Measurements from ENCODE around the gene PIP5K1A.
"Not testable (repeated sequence)": the region's sequence is repeated elsewhere in the genome, so short reads cannot be mapped to it uniquely, and the experiment has no call there.

The PIP5K1A gene

DNA sequence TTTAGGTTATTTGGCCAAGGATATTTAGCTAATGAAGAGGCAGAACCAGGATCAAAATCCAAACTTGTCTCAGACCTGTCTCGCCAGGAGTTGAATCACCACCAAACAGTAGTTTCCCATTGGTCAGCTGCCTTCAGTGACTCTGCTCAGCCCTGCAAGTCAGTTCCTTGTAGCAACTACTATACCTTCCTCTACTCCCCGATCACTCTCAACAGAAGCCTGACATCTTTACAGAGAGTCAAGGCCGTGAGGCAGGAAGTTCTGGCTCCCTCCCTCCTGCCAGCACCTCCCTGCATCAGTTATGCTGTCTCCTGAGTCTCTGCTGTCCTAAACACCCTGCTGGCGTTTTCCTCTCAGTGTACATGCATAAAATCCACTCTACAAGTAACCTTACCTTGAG, 69.4 kb downstream of the PIP5K1A start:
- no peak overlapping the region for H3K4me3 ChIP-seq (replicated peaks in 1 of 2; ENCODE audit: low read depth in 2 of 2, low read length in 2 of 2)
- DNase-seq (ENCODE audit: low read depth in 2 of 2), result no peak
- TF ChIP-seq, protein P1, sequence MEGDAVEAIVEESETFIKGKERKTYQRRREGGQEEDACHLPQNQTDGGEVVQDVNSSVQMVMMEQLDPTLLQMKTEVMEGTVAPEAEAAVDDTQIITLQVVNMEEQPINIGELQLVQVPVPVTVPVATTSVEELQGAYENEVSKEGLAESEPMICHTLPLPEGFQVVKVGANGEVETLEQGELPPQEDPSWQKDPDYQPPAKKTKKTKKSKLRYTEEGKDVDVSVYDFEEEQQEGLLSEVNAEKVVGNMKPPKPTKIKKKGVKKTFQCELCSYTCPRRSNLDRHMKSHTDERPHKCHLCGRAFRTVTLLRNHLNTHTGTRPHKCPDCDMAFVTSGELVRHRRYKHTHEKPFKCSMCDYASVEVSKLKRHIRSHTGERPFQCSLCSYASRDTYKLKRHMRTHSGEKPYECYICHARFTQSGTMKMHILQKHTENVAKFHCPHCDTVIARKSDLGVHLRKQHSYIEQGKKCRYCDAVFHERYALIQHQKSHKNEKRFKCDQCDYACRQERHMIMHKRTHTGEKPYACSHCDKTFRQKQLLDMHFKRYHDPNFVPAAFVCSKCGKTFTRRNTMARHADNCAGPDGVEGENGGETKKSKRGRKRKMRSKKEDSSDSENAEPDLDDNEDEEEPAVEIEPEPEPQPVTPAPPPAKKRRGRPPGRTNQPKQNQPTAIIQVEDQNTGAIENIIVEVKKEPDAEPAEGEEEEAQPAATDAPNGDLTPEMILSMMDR (IDR thresholded peaks at IDR 0.05; ENCODE audit: low read depth, low read length), result no peak

DNA sequence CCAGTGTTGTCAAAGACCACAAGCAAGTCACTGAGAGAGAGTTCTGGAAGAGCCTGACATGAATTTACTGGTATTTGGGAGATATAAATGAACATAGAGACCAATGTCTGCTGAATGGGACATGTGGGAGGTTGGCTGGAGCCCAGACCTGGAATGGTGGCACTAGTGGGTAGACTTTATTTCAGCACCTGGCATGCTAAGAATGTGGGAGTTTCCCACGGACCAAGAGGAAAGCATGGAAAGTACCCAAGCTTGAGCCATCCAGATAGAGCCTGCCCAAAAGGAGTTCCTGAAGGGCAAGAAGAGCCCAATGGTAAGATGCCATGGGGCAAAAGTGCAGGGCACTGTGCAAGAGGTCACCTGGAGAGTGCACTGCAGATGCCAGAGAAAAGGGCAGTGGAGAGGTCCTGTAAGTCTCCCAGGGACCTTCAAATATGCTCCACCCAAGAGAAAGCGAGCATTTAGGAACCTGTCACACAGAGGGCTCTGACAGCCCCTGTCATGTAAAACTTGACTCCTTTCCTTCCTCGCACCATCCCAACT, 75.6 kb downstream of the PIP5K1A start:
- TF ChIP-seq, protein P1 (IDR thresholded peaks at IDR 0.05; ENCODE audit: low read depth, low read length), result no peak
- no peak for DNase-seq (ENCODE audit: low read depth in 2 of 2)
- H3K4me3 ChIP-seq (replicated peaks in 1 of 2; ENCODE audit: low read depth in 2 of 2, low read length in 2 of 2), result no peak overlapping the region

DNA sequence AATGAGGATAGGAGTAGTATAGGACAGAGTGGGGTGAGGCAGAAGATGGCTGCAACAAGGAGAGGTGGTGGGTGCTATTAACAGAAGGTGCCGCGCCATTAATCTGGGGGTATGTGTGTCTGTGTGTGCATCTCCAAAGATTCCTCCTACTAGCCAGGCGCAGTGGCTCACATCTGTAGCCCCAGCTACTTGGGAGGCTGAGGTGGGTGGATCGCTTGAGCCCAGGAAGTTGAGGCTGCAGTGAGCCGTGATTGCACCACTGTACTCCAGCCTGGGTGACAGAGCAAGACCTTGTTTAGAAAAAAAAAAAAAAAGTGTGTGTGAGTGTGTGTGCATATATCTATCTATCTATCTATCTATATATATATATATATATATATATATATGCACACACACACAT, 77.0 kb downstream of the PIP5K1A start:
- DNase-seq (ENCODE audit: low read depth in 2 of 2), result not testable (repeated sequence)

DNA sequence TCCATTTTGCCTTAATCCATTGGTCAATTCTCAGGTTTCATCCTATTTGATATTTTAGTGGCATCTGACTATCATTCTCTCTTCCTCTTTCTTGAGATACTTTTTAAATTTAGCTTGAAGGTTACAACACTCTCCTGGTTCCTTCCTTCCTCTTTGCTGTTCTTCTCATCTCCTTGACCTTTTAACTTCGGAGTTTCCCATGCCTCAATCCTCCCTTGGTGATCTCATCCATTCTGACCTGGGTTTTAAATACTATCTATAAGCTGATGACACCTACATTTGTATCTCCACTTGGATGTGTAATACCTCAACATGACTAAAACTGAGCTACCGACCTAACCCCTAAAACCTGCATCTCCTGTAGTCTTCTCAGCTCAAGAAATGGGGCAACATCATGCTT, 78.9 kb downstream of the PIP5K1A start:
- H3K4me3 ChIP-seq (replicated peaks in 1 of 2; ENCODE audit: low read depth in 2 of 2, low read length in 2 of 2), result no peak overlapping the region
- no peak for DNase-seq (ENCODE audit: low read depth in 2 of 2)
- TF ChIP-seq, protein P1 (IDR thresholded peaks at IDR 0.05; ENCODE audit: low read depth, low read length), result no peak

More for the DNA sequence above, 77.0 kb downstream of the PIP5K1A start:
- not testable (repeated sequence) for H3K4me3 ChIP-seq (replicated peaks in 1 of 2; ENCODE audit: low read depth in 2 of 2, low read length in 2 of 2)

DNA sequence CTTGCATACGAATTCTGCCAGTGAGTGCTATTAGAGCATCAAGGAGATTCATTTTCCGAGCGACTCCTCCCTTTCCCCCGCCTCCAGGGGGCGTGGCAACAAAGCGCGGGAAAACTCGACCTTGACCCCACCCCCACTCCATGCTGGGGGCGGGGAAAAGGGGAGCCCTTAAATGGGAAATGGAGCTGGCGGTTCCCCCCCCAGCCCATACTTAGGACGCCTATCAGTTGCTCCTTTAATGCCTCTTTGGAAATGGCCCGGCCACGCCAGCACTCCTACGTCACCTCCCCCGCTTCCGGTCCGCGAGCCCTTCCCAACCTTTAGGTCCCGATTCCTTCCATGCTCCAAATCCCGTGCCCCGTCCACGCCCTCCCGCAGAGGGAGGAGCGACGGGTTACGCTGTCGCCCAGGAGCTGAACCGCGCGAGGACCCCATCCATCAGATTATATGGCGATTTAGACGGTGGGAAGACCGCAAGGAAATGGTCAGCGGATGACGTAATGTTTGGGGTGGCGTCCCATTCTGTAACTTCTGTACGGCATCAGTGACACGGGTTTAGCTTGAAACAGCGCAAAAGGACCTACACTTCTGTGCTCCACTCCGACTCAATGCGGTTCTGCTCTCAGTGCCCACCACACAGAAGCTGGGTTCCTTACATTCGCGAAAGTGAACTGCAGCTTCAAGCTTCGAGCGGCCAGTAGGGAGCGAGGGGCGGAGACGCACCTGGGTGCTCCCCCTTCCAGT, 83.0 kb downstream of the PIP5K1A start:
- peak; percentile 99 for DNase-seq (ENCODE audit: low read depth in 2 of 2)
- TF ChIP-seq, protein P1 (IDR thresholded peaks at IDR 0.05; ENCODE audit: low read depth, low read length), result peak; percentile 16
- H3K4me3 ChIP-seq (replicated peaks in 1 of 2; ENCODE audit: low read depth in 2 of 2, low read length in 2 of 2), result peak overlapping the region; percentile 84 to 90

DNA sequence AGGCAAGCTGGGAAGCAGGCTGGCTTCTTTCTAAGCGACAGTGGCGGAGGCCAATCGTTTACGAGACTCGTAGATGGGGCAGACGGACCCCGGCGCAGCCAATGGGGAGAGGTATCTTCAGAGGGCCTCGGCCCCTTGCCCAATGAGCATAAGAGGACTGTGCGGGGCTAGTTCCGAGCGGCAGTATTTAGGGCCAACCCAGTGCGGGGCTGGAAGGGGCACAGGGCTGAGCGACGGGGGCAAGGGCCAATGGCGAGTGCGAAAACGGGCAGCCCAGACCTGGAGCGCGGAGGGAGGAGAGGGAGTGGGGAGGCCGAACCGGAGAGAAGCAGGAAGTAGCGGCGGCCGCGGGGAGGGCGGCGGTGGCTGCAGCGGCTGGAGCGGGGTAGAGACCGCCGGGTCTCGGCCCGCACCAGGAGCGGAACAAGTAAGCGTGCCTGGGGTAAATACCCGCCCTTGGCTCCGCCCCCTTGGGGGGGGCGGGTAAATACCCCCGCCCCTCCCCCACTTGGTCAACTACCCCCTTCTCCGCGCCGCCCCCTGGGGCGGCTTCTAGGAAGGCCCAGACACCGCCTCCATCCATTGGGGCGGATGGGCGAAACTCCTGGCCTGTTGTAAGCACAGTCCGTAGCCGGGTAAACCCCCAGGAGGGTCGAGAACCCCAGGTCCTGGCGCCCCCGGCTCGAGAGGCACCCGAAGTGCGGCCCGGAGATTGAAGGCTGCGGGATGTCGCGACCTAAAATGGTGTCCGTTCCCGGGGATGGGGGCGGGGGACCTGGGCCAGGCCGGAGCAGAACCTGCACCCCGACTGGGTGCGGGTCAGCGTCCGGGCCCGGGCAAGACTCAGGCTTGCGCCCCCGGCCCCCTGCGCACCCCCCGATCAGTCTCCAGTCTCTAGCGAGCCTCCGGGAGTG, 83.9 kb downstream of the PIP5K1A start, which contains the start of gene ZNF687:
Gene ZNF687 (plus strand): TSS at position 331 of the 914 bp plus-strand sequence. CDS start 3,993 bp downstream, outside the sequence.
- TF ChIP-seq, protein P1 (IDR thresholded peaks at IDR 0.05; ENCODE audit: low read depth, low read length), result peak; percentile 8
- H3K4me3 ChIP-seq (replicated peaks in 1 of 2; ENCODE audit: low read depth in 2 of 2, low read length in 2 of 2), result peak within 1 kb of the TSS; percentile 84 to 90
- DNase-seq (ENCODE audit: low read depth in 2 of 2), result peak; percentile 100

Data from cardiac fibroblast (primary cell).